NCI-H82 treated with DMSO at 0.1 percent for 48 hours (cell line): ENCODE data around the gene ALG1.
"Not testable (repeated sequence)": the region's sequence is repeated elsewhere in the genome, so short reads cannot be mapped to it uniquely, and the experiment has no call there.

Source experiments
- DNase-seq: peaks from one replicate; lab custom pipeline; 2025; ENCODE audit not compliant: unreplicated experiment; lab: John Stamatoyannopoulos, UW

ALG1 gene

DNA sequence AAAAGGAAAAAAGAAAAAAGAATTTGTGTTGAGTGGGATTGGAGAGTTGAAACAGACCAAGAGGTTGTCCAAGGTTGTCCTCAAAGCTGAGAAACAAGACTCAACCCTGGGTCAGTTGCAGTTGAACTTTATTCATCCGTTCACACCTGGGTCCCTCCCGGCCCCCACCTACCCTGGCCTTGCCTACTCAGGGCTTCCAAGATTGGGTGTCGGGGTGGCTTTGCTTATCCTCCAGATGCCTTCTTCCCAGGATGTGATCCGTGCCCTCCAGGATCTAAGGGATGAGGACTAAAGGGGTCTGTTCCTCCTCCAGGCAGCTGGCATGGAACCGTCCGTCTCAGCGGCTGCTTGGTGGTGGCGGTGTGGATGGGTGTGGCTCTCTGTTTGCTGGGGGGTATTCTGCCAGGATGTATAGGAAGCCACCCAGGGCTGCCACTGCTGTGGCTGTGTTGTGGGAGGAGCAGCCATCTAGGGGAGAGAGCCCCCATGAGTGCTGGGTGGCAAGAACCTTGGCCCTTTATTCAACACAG lies 27.6 kb upstream of the ALG1 start:
- no peak for DNase-seq

DNA sequence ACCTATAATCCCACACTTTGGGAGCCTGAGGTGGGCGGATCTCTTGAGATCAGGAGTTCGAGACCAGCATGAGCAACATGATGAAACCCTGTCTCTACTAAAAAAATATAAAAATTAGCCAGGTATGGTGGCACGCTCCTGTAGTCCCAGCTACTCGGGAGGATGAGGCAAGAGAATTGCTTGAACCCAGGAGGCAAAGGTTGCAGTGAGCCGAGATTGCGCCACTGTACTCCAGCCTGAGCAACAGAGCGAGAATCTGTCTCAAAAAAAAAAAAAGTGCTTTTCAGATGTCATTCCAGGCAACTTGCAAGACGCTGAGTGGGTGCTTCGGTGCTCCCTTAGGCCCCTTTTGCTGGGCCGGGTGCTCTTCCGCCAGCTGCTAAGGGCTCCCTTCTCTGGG lies 27.1 kb upstream of the ALG1 start:
- not testable (repeated sequence) for DNase-seq

DNA sequence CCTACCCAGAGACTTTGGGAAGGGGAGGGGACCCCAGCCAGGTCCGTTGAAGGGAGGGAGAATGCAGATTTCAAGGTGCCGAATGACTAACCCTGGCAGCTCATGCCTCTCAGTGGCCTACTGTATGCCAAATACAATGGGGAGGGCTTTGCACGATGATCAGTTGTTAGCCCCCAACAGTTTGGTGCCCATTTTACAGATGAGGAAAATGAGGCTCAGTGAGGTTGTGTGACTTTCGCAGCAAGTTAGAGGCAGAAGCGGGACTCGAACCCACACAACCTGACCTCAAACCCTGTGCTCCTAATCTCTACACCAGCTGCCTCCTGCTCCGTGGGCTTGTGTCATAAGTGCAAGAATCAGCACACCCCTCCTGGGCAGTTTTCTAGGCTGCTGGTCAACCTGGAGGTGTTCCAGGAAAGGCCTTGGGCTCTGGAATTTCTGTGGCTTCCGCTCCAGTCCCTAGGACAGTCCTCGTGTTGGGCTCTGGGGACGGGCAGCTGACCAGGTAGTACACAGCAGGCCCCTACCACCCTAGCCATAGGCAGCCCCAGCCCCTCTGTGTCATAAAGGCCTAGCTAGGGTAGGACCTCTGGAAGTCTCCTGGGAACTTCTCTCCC lies 26.0 kb upstream of the ALG1 start:
- DNase-seq: no peak

DNA sequence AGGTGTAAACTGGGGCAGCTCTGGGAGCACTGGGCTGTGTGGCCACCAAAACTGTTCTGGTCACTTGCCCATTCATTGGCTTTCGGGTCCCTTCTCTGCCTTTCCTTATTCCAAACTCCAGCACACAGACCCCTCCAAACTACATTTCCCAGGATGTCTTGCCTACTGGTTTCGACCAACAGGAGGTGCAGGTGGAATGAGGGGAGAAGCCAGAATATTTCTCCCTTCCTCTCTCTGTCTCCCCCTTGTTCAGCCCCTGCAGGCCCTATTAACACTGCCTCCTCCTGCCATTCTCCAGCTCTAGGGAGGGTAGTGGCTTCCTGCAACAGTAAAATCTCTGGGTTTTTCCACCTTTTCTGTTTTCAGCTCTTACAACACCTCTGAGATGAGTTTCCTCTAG lies 24.7 kb upstream of the ALG1 start:
- no peak for DNase-seq

DNA sequence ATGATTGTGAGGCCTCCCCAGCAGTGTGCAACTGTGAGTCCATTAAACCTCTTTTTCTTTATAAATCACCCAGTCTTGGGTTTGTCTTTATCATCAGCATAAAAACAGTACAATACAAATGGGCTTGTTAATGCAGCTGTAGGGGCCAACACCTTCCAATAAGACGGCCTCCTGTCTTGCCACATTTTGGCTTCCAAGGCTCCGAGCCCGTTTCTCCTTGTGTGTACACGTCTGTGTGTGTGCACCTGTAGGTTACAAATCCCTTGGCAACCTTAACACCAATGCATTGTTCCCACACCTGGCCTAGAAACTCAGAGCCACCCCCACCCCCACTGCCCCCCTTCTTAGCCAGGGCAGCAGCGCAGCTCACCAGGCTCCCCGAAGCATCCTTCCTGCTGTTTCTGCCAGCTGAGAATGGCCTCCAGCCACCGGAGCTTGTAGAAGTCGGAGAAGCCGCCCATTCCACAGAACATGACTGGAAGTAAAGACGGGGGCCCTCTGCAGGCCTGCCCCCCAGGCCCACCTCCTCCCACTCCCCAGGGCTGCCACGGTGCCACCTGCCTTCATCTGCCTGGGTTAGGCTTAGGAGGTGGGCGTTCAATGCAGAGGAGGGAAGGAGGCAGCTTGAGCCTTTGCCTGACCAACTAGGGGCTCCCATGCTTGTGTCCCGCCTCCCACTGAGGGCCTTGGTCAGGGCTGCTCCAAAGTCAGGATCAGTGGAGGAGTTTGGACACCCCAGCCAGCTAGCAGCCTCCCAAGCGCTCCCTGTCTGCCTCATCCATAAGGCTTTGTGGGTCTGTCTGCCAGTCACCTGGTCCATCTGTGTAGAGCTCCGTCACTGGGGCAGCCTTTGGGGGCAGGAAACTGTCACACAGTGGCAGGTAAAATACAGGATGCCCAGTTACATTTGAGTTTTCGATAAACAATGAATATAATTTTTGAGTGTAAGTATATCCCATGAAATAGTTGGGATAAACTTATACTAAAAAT lies 16.5 kb upstream of the ALG1 start:
- DNase-seq: no peak

DNA sequence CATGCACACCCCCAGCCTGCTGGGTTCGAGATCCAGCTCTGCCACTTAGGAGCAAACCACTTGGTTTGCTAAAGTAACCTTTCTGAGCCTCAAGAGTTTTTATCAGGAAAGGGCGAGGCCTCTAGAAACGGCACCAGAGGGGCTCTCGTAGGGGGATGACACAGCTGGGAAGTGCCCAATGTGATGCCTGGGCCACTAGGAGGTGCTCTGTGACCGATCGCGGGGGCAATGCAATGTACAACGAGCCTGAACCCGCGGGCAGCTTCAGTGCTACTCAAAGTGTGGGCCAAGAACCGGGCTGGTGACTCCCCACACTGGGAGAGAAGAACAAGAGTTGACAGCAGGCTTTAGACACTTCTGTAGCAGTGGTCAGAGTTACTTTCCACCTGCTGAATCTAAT lies 15.3 kb upstream of the ALG1 start:
- no peak for DNase-seq

DNA sequence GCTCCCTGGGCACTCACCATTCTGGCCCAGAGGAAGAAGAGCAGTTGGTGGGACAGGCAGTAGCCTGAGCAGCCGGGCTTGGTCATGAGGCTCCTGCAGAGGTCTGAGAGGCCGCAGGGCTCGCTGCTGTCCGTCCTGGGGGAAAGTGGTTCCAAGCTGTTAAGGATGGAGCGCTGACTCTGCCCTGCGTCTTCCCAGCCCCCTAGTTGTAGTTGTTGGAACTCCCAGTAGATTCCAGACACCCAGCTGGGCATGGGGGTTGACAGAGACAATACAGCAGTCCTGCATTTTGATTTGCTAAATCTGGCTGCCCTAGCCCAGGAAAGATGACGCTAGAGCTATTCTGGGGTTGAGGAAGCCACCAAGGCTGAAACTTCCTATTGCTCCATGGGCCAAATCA lies 13.2 kb upstream of the ALG1 start:
- DNase-seq: no peak

DNA sequence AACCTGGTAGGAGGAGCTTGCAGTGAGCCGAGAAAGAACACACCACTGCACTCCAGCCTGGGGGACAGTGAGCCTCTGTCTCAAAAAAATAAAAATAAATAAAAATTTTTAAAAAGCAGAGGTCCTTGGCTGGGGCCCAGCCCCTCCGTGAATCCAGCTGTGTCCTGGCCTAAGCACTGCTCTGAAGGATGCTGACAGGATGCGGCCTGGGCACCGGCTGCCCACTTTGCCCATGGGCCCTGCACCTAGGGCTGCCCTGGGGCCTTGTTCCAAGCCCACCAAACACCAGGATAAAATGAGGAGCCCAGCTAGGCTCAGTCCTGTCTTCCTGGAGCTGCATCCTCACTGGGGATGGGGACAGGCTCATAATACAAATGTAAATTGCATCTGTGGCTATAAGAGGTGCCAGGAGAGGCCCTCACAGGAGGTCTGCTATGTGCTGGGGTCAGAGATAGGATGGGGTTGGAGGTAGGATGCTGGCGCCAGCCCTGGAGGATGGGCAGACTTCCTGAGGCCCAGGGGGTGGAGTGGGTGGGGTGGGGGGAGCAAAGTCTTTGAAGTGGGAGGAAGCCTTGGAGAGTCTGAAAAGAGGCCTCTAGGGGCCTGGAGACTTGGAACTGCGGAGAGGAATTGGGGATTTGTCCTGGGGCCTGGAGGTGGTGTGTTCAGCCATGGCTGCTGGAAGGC lies 12.1 kb upstream of the ALG1 start:
- DNase-seq: no peak

DNA sequence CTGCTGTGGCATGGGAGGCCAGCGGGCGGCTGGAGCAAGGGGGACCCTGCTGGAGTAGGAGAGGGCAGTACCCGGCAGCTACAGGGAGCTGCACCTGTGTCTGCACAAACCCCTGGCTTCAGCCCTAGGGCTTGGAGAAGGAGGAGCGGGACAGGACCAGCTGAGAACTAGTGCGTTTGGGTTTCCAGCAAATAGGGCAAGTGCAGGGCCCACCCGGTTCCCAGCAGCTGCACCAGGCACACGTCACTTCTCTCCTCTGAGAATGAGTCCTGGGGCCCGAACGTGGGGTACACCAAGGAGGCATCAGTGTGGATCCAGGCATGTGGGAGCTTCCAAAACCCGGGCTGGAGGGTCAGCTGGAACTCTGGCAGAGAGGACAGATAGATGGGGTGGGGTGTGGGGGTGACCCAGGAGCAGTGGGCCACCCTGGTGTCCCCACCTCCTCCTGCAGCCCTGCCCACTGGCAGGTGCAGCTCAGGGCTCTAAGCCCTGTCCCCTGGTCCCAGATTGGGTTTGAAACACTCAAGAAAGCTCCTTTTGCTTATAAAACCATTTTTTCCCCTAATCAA lies 11.5 kb upstream of the ALG1 start:
- DNase-seq: no peak

DNA sequence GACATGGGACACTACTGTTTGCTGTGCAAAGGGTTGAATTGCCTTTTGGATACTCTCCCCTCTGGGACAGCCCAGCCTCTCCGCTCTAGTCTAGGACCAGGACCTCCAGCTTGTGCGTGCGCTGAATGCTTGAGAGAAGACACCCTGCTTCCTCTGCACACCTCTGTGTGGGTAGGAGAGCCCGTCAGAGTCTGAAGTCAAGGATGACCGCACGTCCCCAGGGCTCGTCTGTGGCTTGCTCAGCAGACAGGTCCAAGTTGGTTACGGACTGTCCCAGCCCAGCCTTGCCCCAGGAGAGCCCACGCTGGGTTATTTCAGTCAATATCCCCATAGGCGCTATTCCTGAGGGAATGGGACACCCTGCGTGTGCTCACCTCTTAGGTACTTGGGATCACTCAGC lies 9.6 kb upstream of the ALG1 start:
- no peak for DNase-seq

DNA sequence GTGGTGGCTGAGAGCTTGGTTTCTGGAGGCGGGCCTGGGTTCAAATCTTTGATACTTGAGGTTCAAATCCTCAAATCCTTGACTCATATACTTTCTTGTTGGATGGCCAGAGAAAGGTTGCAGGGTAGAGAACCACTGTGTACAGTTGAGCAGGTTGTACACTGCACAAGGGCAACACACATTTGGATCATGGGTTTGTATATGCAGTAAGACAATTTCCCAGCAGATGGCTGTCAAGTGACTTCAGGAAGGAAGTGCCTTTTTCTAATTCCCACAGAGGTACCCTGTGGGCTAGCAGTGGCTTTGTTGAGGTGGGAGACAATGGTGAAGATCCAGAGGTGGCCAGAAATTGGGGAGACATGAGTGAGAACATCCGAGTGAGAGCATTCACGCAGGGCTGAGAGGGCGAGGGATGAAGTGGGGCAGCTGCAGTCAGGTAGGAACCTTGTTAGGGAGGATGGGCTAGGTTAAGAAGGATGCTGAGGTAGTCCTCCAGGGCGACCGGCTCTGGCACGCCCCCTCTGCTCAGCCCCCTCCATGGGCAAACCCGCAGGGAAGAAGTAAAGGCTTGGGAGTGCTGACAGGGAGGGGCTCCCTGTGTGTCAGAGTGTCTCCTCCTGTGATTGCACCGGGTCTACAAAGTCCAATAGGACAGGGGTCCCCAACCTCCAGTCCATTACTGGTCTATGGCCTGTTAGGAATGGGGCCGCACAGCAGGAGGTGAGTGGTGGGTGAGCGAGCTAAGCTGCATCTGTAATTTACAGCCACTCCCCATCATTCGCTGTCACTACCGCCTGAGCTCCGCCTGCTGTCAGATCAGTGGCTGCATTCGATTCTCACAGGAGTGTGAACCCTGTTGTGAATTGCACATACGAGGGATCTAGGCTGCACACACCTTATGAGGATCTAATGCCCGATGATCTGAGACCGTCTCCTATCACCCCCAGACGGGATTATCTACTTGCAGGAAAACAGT lies 8.6 kb upstream of the ALG1 start:
- no peak for DNase-seq

DNA sequence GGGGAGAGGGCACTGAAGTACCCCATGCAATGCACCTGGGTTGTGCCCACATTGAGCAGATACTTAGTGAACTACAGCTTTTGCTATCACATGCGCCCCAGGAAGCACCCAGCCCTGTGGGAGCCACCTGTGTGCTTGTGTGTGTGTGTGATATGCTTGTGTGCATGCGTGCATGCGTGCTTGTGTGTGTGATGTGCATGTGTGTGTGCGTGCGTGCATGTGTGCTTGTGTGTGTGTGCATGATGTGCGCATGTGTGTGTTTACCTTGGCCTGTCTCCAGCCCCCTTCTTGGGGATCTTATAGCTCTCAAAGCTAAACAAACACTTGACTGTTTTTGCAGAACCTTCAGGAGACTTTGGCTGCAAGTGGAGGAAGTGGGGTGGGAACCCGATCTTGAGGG lies 6.7 kb upstream of the ALG1 start:
- no peak for DNase-seq

DNA sequence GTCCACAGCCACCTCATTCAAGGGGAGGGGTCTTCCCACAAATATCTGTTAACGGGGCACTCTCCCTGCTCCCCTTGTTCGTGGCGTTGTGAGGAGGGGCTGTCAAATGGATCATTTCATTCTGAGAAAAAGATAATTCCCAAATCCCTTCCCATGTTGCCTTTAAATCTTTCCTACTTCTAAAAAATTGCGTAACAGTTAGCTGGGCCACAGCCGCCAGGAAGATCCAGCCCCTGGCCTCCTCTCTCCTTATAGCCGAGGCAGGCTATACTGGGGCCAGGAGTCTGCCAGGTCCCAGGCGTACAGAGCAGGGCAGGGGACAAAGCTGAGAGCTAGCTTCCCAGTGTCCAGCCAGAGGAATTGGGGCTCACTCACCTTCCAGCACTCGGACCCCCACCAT lies 6.3 kb upstream of the ALG1 start:
- no peak for DNase-seq

DNA sequence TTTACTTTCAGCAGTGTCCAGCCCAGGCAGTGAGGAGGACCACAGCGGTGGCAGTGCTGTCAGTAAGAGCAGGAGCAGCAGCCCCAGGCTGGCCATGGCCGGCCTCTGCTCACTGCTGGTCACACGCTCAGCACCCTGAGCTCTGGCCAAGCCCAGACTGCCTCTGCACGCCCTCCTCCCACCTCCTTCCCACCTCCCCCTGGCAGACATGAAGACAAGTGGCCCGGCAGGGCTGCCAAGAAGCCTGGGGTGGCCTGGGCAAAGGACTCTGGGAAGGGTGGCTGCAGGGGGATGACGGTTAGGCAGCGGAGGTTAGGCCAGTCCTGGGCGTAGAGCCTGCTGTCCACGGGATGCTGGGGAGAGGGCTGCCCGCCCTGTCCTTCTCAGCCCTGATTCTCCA lies 5.8 kb upstream of the ALG1 start, which contains the start of gene C16orf89:
Gene C16orf89, minus strand, starts transcription at position 144 of the 400 bp plus-strand sequence. Its CDS starts 48 bp downstream, at position 96.
- DNase-seq: no peak

DNA sequence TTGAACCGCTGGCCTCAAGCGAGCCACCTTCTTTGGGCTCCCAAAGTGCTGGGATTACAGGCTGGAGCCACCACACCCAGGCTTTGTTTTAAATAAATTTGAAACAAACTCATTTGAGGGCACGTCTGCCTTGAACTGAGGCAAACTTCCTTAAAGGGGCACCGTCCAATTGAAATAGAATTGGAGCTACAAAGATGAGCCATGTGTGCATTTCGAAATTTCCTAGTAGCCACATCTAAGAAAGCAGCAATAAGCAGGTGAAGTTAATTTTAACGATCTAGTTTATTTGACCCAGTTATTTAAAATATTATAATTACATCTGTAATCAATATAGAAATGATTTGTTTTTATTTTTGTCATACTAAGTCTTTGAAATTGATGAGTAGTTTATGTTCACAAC lies 5.1 kb upstream of the ALG1 start:
- no peak for DNase-seq

DNA sequence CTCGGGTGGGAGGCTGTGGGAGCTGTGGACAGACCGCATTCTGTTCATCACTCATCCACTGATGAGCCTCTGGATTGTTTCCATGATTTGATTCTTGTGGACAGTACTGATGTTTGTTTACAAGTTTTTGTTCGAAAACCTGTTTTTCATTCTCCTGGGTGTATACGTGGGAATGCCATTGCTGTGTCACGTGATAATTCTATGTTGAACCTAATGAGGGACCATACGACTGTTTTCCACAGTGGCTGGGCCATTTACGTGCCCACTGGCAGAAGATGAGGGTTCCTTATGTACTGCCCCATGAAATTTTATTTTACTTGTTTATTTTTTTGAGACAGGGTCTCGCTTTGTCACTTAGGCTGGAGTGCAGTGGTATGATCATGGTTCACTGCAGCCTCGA lies 2.6 kb upstream of the ALG1 start:
- DNase-seq: no peak

DNA sequence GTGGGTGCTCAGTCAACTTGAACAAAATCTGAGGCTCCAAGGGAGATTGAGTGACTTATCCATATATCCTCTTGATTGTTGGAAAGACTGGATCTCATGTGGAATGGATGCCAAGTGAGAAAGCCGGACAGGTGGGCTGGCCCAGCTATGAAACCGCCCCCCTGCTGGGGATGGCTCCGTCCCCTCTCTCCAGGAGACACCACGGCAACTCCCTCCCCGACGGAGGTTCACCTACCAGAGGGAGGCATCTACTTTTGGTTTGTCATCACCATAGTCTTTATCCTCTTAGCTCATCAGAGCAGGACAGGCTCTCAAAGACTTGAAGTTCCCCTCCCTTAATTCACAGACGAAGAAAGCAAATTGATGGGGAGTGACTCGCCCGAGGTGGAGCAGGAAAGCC lies 1.8 kb upstream of the ALG1 start:
- no peak for DNase-seq

DNA sequence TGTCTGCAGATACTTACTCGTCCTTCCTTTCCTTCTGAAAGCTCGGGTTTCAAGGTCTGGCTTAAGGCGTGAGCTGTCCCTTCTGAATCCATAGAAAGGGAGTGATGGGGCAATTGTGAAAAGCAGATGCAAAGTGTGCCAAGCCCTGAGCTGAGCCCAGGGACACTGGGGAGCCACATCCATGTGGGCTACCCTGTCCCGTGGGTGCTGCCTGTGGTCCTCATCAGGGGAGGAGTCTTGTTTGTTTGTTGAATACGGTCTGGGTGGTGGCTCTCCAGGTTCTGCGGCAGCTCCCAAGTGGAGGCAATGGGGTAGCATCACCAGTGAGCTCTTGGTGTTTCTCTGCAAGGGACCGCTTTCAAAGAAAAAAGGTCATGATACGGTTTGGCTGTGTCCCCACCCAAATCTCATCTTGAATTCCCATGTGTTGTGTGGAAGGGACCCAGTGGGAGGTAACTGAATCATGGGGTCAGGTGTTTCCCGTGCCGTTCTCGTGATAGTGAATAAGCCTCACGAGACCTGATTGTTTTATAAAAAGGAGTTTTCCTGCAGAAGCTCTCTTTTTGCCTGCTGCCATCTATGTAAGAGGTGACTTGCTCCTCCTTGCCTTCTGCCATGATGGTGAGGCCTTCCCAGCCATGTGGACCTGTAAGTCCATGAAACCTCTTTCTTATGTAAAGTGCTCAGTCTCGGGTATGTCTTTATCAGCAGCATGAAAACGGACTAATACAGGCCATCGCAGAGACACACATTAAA lies 1.0 kb upstream of the ALG1 start:
- no peak for DNase-seq

DNA sequence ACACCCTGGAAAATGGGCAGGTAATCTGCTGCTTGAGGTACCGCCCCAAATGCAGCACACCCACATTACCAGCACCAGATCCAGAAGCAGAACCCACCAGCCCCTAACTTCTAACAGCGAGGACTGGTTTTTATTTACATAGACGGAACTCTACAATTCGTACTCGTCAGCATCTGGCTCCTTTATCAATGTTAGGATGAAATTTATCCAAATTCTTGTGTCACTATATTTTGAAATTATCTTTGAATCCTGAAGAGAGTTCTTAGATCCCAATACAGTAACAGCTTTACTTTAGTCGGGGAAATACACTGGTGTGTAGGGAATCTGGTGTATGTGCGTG lies 332 bp upstream of the ALG1 start:
- DNase-seq: no peak
